Measurements from ENCODE around the gene FAM117B.

DNA sequence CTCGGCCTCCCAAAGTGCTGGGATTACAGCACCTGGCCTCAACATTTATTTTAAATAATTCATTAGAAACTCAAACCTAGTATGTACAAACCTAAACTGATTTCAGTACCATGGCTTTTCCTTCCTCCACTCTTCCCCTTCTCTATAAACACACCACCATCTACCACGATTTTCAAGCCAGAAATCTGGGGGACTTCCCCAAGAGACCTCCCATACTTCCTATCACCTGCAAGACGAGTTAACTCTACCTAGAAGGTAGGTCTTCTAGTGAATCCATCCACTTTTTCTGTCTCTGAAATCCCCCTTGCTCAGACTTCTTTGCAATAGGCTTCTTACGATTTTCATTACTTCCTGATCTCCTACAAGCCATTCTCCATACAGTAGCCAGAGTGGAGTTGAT is 7.7 kb upstream of the FAM117B start:
- TF ChIP-seq YY1 (IDR thresholded peaks at IDR 0.05) (no peak), EGR1 (IDR thresholded peaks at IDR 0.05; ENCODE audit: low read depth in 2 of 2) (no peak), RAD21 (IDR thresholded peaks at IDR 0.05) (no peak)
- TF ChIP-seq, protein P1, sequence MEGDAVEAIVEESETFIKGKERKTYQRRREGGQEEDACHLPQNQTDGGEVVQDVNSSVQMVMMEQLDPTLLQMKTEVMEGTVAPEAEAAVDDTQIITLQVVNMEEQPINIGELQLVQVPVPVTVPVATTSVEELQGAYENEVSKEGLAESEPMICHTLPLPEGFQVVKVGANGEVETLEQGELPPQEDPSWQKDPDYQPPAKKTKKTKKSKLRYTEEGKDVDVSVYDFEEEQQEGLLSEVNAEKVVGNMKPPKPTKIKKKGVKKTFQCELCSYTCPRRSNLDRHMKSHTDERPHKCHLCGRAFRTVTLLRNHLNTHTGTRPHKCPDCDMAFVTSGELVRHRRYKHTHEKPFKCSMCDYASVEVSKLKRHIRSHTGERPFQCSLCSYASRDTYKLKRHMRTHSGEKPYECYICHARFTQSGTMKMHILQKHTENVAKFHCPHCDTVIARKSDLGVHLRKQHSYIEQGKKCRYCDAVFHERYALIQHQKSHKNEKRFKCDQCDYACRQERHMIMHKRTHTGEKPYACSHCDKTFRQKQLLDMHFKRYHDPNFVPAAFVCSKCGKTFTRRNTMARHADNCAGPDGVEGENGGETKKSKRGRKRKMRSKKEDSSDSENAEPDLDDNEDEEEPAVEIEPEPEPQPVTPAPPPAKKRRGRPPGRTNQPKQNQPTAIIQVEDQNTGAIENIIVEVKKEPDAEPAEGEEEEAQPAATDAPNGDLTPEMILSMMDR (IDR thresholded peaks at IDR 0.05; ENCODE audit: low read depth, low read length, missing input control), result no peak
- TF ChIP-seq, protein P2, sequence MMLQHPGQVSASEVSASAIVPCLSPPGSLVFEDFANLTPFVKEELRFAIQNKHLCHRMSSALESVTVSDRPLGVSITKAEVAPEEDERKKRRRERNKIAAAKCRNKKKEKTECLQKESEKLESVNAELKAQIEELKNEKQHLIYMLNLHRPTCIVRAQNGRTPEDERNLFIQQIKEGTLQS (IDR thresholded peaks at IDR 0.05), result no peak
- TF ChIP-seq, protein P3, sequence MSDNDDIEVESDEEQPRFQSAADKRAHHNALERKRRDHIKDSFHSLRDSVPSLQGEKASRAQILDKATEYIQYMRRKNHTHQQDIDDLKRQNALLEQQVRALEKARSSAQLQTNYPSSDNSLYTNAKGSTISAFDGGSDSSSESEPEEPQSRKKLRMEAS (IDR thresholded peaks at IDR 0.05), result no peak
